Esophagus (tissue), 2 donors: Measurements from ENCODE around the gene RASA3. TPM values are rescaled to one million over a fixed set of nuclear protein-coding genes. Genes with fewer than 3 reads are reported as not detected.
"Not testable (repeated sequence)": the region's sequence is repeated elsewhere in the genome, so short reads cannot be mapped to it uniquely, and the experiment has no call there.

Experiments used
- H3K27ac ChIP-seq, 2 donors: one replicate each; pipeline ENCODE4 v1.5.1; 2013; ENCODE audit warnings: low read depth in 2 of 2, mild to moderate bottlenecking in 2 of 2, inconsistent platforms in 1 of 2, low read length in 1 of 2, moderate library complexity in 1 of 2
- H3K27me3 ChIP-seq, 2 donors: one replicate each; pipeline ENCODE4 v1.6.1; 2013; ENCODE audit warnings: low read length in 2 of 2, control low read depth in 1 of 2, mild to moderate bottlenecking in 1 of 2; ENCODE audit not compliant: insufficient read depth in 2 of 2, control insufficient read depth in 1 of 2
- H3K36me3 ChIP-seq, 2 donors: one replicate each; pipeline ENCODE4 v1.6.1; 2013; ENCODE audit warnings: low read length in 1 of 2; ENCODE audit not compliant: control insufficient read depth in 2 of 2, insufficient read depth in 2 of 2
- H3K4me1 ChIP-seq, 2 donors: one replicate each; pipeline ENCODE4 v1.6.1; 2013; ENCODE audit warnings: low read length in 1 of 2; ENCODE audit not compliant: control insufficient read depth in 2 of 2, insufficient read depth in 2 of 2
- H3K4me3 ChIP-seq, 2 donors: one replicate each; pipeline ENCODE4 v1.5.1; 2013; ENCODE audit warnings: low read length in 2 of 2, mild to moderate bottlenecking in 2 of 2, low read depth in 1 of 2, moderate library complexity in 1 of 2
- H3K9me3 ChIP-seq, 2 donors: one replicate each; pipeline ENCODE4 v1.6.1; 2013; ENCODE audit warnings: mild to moderate bottlenecking in 2 of 2, low read depth in 1 of 2, low read length in 1 of 2, moderate library complexity in 1 of 2; ENCODE audit not compliant: control insufficient read depth in 2 of 2, insufficient read depth in 1 of 2
- WGBS, 2 donors: extraction: QIAGEN DNeasy Blood & Tissue Kit; methylation state at CpG; one replicate each; pipeline ENCODE4 v1.1.7; 2013; 5-methylcytosine and 5-hydroxymethylcytosine counted together
- polyA plus RNA-seq, 2 donors: library from polyadenylated mRNA; stranded (reverse); fragments of 200-250 nt; gene quantifications; one replicate each; pipeline ENCODE4 v1.2.3, GENCODE V29; 2013
- donor health status: healthy with polysubstance abuse.
- donor health status: Bipolar disorder and iron deficiency.

RASA3 gene
- polyA plus RNA-seq, 2 donors, result 1.5 to 1.8 TPM

DNA sequence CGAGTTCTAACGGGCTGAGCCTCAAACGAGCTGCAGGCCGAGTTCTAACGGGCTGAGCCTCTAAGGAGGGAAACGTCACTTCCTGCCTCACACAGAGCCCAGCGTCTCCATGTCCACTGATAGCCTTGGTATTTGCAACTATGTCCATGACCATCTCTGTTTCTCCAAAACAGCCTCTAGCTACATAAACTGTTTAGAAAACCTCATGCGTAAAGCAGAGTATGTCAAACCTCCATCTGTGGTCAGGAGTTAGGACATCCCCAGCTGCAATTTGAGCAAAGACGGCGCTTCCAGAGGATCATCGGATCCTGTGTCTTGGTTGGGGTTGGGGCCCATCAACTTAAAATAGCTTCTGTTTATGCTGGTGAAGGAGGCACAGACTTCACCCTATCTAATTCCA is 20.8 kb downstream of the RASA3 start:
- peaks cover 0 to 2% of the 10 kb centered on the region in 2 donors for H3K36me3 ChIP-seq
- H3K27ac ChIP-seq, result peak overlapping the region in 1 of 2 donors; percentile 2
- peaks cover 3 to 6% of the 10 kb centered on the region in 2 donors for H3K4me1 ChIP-seq
- no peaks in the 10 kb centered on the region for H3K9me3 ChIP-seq
- H3K27me3 ChIP-seq, result no peaks in the 10 kb centered on the region
- 54 to 65% methylated on average over 10 to 11 of the region's 11 CpGs for WGBS, 2 donors
- no peak overlapping the region for H3K4me3 ChIP-seq

DNA sequence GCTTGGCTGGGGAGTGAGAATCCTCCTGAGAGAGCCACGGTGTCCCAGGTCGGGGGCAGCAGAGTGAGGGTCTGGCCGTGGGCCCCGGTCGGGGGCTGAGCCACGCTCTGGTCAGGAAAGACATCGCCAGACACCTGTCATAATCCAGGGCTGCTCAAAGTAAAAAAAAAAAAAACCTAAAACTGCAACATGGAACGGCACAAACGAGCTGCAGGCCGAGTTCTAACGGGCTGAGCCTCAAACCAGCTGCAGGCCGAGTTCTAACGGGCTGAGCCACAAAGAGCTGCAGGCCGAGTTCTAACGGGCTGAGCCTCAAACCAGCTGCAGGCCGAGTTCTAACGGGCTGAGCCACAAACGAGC is 21.6 kb downstream of the RASA3 start:
- H3K36me3 ChIP-seq, H3K4me3 ChIP-seq, H3K4me1 ChIP-seq, H3K27me3 ChIP-seq, H3K9me3 ChIP-seq: not testable (repeated sequence)
- peak overlapping the region; percentile 22 to 50 for H3K27ac ChIP-seq
- 55 to 61% methylated on average over 18 of the region's 18 CpGs for WGBS, 2 donors

DNA sequence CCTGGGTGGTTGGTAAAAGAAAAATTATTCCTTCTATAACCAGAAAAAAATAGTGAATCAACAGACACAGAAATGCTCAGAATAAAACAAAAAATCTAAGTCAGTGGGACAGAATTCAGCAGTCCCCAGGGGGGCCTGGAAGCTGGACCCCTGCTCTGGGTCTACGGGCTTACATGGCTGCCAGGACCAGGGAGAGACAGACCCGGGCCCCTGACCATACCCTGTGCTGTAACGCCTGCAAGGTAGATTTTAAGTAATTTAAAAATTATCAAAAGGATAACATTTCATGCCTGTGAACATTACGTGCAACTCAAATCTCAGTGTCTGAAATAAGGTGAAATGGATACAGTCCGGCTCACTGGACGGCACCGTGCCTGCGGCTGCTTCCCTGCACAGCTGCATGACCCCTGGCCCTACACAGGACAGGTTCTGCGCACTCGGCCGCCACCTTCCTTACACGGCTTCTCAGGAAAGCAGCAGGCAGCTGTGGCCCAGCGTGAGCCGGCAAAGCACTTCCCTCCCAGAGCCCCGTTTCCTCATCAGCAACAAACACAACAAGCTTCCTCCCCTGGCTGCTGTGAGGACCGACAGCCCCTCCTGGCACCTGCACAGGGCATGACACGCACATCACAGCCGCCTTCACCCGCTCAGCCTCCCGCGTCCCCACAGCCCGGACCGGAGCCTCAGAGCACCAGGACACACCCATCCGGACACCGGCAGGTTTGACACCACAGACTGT is 22.2 kb downstream of the RASA3 start:
- WGBS, 2 donors, result 63 to 64% methylated on average over 25 of the region's 25 CpGs
- no peak overlapping the region for H3K4me3 ChIP-seq
- no peaks in the 10 kb centered on the region for H3K27me3 ChIP-seq
- H3K27ac ChIP-seq, result peak overlapping the region; percentile 22 to 50
- H3K4me1 ChIP-seq, result peaks cover 3 to 6% of the 10 kb centered on the region in 2 donors
- peaks cover 0 to 2% of the 10 kb centered on the region in 2 donors for H3K36me3 ChIP-seq
- no peaks in the 10 kb centered on the region for H3K9me3 ChIP-seq

DNA sequence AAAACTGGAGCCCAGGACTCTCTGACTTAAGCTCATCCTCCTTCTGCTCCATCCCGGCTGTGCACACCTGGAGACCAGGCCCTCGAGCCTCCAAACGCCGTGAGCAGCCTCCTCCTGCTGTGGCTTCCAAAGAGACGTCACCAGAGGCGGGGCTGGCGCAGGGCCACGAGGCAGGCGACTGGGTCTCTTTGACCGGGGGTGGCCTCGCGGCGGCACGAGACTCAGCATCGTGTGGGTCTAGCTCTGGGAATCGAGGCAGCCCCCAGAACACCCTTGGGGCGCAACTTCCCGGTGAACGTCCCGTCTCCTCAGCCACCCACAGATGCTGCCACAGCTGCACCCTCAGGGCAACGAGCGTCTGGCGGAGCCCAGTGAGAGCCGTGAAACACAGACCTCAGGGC is 22.8 kb downstream of the RASA3 start:
- 56 to 74% methylated on average over 23 to 24 of the region's 24 CpGs for WGBS, 2 donors
- no peaks in the 10 kb centered on the region for H3K9me3 ChIP-seq
- peaks cover 0 to 2% of the 10 kb centered on the region in 2 donors for H3K36me3 ChIP-seq
- H3K27me3 ChIP-seq, result no peaks in the 10 kb centered on the region
- H3K4me3 ChIP-seq, result no peak overlapping the region
- H3K4me1 ChIP-seq, result peaks cover 3 to 6% of the 10 kb centered on the region in 2 donors
- H3K27ac ChIP-seq, result peak overlapping the region in 1 of 2 donors; percentile 13

DNA sequence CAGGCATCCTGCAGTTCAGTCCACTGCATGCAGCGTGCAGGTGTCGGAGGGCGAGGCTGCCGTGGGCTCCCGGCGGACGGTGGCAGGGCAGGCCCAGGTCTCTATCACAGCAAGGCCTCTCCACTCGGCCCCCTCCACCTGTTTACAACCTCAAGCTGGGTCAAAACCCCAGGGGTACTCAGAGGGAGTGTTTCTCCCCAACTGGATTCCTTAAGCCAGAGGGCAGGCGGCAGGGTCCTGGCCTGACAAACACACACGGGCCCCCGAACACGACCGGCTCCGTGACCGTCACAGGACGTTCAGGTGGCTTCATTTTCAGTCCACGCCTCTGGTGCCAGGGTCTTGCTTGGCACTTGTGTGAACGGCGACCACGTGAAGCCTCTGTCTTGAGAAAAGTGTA is 23.5 kb downstream of the RASA3 start:
- H3K36me3 ChIP-seq, result peaks cover 0 to 2% of the 10 kb centered on the region in 2 donors
- H3K27ac ChIP-seq, result peak overlapping the region in 1 of 2 donors; percentile 24
- no peak overlapping the region for H3K4me3 ChIP-seq
- peaks cover under 1 to 6% of the 10 kb centered on the region in 2 donors for H3K4me1 ChIP-seq
- WGBS, 2 donors, result 91% methylated on average over 20 of the region's 20 CpGs
- no peaks in the 10 kb centered on the region for H3K27me3 ChIP-seq
- no peaks in the 10 kb centered on the region for H3K9me3 ChIP-seq

DNA sequence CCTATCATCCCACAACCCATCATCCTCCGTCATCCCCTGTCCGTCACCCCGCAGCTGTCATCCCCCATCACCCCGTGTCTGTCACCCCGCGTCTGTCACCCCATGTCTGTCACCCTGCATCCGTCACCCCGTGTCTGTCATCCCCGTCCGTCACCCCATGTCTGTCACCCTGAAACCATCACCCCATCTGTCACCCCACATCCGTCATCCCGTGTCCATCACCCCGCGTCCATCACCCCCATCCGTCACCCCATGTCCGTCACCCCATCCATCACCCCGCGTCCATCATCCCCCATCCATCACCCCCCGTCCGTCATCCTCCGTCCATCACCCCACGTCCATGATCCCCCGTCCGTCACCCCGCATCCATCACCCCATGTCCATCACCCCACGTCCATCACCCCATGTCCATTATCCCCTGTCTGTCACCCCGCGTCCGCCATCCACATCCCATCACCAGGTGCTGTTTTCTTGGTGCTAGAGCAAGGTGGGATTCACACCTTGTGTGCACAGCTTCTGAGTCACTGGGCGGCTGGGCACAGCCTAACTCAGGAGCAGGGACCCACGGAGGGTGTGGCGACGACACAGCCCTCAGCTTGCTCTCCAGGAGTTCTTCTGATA is 24.2 kb downstream of the RASA3 start:
- peak overlapping the region in 1 of 2 donors; percentile 27 for H3K27ac ChIP-seq
- H3K27me3 ChIP-seq, result no peaks in the 10 kb centered on the region
- no peaks in the 10 kb centered on the region for H3K9me3 ChIP-seq
- 90 to 94% methylated on average over 33 of the region's 33 CpGs for WGBS, 2 donors
- H3K4me1 ChIP-seq, result peaks cover 0 to 6% of the 10 kb centered on the region in 2 donors
- peaks cover 0 to 2% of the 10 kb centered on the region in 2 donors for H3K36me3 ChIP-seq
- no peak overlapping the region for H3K4me3 ChIP-seq

DNA sequence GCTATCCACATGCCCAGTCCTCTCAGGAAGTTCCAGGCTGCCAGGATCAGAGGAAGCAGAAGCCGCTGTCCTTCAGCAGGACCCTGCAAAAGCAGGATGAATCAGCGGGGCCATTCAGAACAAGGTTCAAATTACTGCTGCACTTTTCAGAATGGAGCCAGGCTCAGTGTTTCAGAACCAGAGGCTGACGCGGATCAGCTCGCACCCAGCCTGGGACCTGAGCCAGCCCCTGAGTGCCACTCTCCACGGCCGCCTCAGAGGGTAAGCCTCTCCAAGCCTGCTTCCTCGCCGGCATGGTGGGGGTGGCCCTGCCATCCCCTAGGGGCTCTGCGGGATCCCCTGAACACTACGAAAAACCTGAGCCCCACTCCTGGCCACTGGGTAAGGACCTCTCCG is 24.7 kb downstream of the RASA3 start:
- peaks cover 0 to 2% of the 10 kb centered on the region in 2 donors for H3K36me3 ChIP-seq
- WGBS, 2 donors, result 67 to 71% methylated on average over 12 of the region's 12 CpGs
- peaks cover 0 to 6% of the 10 kb centered on the region in 2 donors for H3K4me1 ChIP-seq

DNA sequence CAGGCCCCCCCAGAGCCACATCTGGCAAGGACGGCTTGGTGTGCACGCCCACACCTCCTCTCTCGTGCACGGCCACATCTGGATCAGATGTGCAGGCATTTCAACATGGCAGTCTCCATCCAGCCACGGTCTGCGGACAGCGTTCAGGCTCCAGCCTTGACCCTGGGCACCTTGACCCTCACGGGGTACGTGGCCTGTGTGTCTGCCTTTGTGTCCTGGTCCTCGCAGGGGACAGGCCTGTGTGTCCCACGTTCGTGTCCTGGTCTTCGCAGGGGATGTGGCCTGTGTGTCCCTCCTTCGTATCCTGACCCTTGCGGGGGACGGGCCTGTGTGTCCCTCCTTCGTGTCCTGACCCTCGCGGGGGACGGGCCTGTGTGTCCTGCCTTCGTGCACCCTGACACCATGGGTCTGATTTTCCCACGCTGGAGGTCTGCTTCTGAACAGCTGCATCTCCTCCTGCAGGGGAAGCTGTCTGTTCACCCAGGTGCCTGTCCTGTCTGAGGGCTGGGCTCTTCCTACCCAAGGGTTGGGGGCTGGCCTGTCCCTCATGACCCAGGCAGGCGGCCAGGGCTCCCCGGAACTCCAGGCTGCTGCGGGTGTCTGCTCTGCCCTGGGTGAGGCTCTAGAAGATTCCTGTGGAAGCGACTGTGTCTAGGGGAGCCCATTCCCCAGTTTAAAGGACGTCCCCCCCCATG is 25.3 kb downstream of the RASA3 start:
- Histone ChIP-seq H3K36me3 (peaks cover 0 to 2% of the 10 kb centered on the region in 2 donors), H3K27ac (no peak overlapping the region), H3K4me3 (no peak overlapping the region), H3K27me3 (no peaks in the 10 kb centered on the region), H3K4me1 (peaks cover 0 to 6% of the 10 kb centered on the region in 2 donors), H3K9me3 (no peaks in the 10 kb centered on the region)
- WGBS, 2 donors, result 82 to 92% methylated on average over 27 of the region's 27 CpGs

More for the DNA sequence above, 24.7 kb downstream of the RASA3 start:
- Histone ChIP-seq H3K9me3 (no peaks in the 10 kb centered on the region), H3K4me3 (no peak overlapping the region), H3K27me3 (no peaks in the 10 kb centered on the region), H3K27ac (peak overlapping the region in 1 of 2 donors; percentile 27)

DNA sequence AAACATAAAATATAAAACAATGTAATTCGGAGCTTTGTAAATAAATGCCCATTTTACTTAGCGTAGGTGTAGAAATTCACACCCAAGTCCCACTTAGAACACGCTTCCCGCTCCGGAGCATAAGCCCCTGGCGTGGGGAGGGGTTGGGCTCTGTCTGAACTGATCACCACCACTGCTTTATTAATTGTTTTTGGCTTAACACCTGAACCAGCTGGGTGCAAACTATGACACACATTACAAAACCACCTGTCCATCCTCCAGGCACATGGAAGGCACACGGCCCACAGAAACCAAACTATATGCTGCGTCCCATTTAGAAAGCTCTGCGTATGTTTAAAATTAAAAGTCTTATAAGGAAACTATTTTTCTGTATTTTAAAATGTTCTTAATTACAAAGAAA is 25.9 kb downstream of the RASA3 start:
- no peak overlapping the region for H3K27ac ChIP-seq
- no peak overlapping the region for H3K4me3 ChIP-seq
- no peaks in the 10 kb centered on the region for H3K27me3 ChIP-seq
- peaks cover 3 to 6% of the 10 kb centered on the region in 2 donors for H3K4me1 ChIP-seq
- H3K9me3 ChIP-seq, result no peaks in the 10 kb centered on the region
- H3K36me3 ChIP-seq, result peaks cover 0 to 2% of the 10 kb centered on the region in 2 donors
- WGBS, 2 donors, result 91 to 92% methylated on average over 9 of the region's 9 CpGs
